GF-D8 (cell line): ENCODE measurements around the gene MTLN.
"Not testable (repeated sequence)": the region's sequence is repeated elsewhere in the genome, so short reads cannot be mapped to it uniquely, and the experiment has no call there.

Experiments used
- DNase-seq: peaks from one replicate; lab custom pipeline; 2025; lab: John Stamatoyannopoulos, UW

The MTLN gene

GRCh38 chr2:110211938-110212858 lies at the start of gene MTLN:
TSS of gene MTLN (minus strand) at chr2:110212547. CDS start at chr2:110212525, 22 bp downstream.
- DNase-seq, result no peak

DNA sequence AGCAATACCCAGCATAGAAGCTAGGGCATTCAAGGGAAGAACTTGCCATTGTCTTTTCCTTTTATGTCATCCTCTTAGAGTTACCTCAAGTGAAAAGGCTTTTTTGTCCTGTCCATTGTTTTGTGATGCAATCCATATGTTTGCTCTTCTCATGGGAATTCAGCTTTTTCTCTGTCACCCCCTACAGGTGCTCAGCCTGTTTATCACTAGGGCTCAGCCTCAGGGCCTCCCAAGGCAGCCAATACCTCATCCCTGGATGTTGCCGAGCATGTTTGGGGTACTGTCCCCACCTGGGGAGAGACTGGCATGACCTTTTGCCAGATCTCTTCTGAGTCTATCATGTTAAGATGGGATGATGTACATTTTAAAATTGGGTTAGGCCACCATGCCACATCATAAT lies 49.6 kb upstream of the MTLN start:
- DNase-seq, result not testable (repeated sequence)

GRCh38 chr2:110248081-110248795 lies 35.9 kb upstream of the MTLN start:
- not testable (repeated sequence) for DNase-seq

GRCh38 chr2:110245488-110246435 lies 33.4 kb upstream of the MTLN start:
- not testable (repeated sequence) for DNase-seq

DNA sequence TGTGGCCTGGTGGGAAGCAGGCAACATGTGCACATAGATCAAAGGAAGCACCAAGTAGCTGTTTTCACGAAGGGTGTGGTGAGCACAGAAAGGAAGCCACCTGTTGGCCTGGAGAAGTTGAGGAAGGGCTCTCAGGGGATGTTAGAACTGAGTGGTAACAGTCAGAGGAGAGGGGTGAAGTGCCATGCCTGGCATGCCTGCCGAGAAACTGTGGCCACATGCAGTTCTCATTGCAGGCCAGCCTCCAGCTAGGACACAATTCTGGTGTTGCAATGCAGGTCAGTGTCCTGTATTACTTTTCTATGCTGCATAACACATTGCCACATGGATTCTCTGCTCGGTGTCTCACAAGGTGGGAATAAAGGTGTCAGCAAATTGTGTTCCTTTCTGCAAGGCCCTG lies 30.9 kb upstream of the MTLN start:
- not testable (repeated sequence) for DNase-seq

GRCh38 chr2:110234514-110234913 lies 22.2 kb upstream of the MTLN start:
- not testable (repeated sequence) for DNase-seq

GRCh38 chr2:110229886-110230285 lies 17.5 kb upstream of the MTLN start:
- not testable (repeated sequence) for DNase-seq

GRCh38 chr2:110222626-110223025 lies 10.3 kb upstream of the MTLN start:
- not testable (repeated sequence) for DNase-seq

DNA sequence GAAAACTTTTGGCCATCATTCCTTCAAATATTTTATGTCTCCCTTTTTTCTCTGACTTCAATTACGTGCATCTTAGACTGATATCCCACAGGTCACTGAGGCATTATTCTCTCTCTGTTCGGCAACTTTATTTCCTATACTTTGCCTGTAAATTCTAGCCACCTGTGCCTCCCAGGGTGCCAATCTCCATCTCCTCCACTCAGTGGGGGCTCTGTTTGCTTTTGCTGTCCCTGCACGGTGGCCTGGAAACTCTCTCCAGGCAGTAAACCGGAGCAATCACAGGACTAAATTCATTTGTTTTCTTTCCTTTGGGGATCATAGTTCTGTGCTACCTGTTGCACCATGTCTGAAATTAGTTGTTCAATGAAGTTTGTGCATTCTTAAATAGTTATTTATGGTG lies 9.6 kb upstream of the MTLN start:
- DNase-seq, result no peak

GRCh38 chr2:110220190-110220564 lies 7.8 kb upstream of the MTLN start:
- DNase-seq, result no peak

DNA sequence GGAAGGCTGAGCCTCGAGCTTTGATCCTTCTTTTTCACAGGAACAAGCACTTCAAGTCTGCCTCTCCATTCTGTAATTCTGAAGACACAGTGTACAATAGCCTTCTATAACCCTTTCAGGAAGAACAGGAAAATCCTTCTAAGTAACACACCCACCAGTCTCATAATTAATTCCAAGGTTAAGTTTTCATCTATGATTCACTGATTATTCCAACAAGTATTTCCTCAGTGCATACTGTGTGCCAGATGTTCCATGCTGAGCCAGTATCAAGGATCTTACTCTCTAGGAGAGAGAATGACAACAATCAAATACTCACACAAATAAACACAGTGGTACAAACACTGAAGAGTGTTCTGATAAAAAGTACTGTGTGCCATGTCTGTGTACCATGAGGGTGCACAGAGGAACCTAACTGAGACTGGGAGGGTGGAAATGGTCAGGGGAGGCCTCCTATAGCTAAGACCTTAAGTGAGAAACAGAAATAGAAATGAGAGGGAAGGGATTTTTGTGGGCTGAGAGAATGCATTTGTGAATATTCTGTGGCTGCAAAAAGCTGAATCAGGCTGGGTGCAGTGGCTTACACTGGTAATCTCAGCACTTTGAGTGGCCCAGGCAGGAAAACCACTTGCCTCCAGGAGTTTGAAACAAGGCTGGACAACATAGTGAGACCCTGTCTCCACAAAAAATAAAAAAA lies 7.3 kb upstream of the MTLN start:
- no peak for DNase-seq

DNA sequence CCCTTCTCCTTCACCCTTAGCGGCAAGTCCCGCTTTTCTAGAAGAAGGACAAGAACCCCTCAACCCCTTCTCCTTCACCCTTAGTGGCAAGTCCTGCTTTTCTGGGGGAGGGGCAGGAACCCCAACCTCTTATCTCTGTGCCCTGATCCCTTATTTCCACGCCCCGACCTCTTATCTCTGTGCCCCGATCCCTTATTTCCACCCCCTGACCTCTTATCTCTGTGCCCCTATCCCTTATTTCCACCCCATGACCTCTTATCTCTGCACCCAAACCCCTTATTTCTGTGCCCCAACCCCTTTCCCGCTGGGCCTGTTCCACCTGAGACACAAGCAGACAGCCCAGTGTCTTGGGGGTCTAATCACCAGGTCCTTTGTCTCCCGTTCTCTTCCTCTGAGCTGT lies 6.5 kb upstream of the MTLN start:
- DNase-seq, result not testable (repeated sequence)

- no peak for DNase-seq
These were observed 4.5 kb upstream of the MTLN start for GRCh38 chr2:110216803-110217202.

- no peak for DNase-seq
These were observed 3.9 kb upstream of the MTLN start for GRCh38 chr2:110216199-110216598.

GRCh38 chr2:110215566-110216158 lies 3.3 kb upstream of the MTLN start:
- no peak for DNase-seq

- no peak for DNase-seq
These were observed 2.7 kb upstream of the MTLN start for GRCh38 chr2:110215091-110215490.

GRCh38 chr2:110213522-110213921 lies 1.2 kb upstream of the MTLN start:
- not testable (repeated sequence) for DNase-seq

GRCh38 chr2:110205660-110206455 lies 6.5 kb downstream of the MTLN start:
- no peak for DNase-seq

GRCh38 chr2:110204408-110205385 lies 7.7 kb downstream of the MTLN start, which contains the start of gene NPHP1:
TSS of gene NPHP1 (minus strand) at chr2:110205013. CDS start at chr2:110204968, 45 bp downstream.
- no peak for DNase-seq
